HepG2 (cell line): Measurements from ENCODE around the gene GDPGP1. TPM values are rescaled to one million over a fixed set of nuclear protein-coding genes. Genes with fewer than 3 reads are reported as not detected.

Experiments
- ATAC-seq: fragments of 200-7000 bp; cut with Tn5 transposase; 3 replicates; pipeline ENCODE4 v1.9.1; 2020; ENCODE audit warnings: mild to moderate bottlenecking, moderate library complexity
- BruUV-seq: library from RNA; stranded (reverse); fragments of 400-500 nt; replicated peaks from 2 replicates; lab custom pipeline; 2021; lab: Mats Ljungman, UMichigan
- CTCF ChIA-PET: fragments of 300-600 bp; formaldehyde crosslinking; extraction: SDS; loops from one replicate; lab custom pipeline; 2021; ENCODE audit warnings: low total read pairs, inconsistent platforms, low intra/inter-chr PET ratio; lab: Yijun Ruan, JAX
- POLR2A ChIA-PET: fragments of 350-600 bp; sonication (Branson Sonifier 250); formaldehyde crosslinking; loops from one replicate; lab custom pipeline; 2020; ENCODE audit warnings: antibody characterized with exemption, inconsistent platforms; lab: Yijun Ruan, JAX
- DNase-seq: peaks from one replicate; pipeline ENCODE4 v3.0.0-alpha.2; 2015; ENCODE audit warnings: low spot score
- FAIRE-seq: peaks from 3 replicates; lab custom pipeline; 2011; peaks lifted over from hg19 to GRCh38; lab: Jason Lieb, UNC
- H2AFZ ChIP-seq: one replicate; pipeline ENCODE4 v1.6.1; 2011; ENCODE audit warnings: low read length, inconsistent platforms
- H3K27ac ChIP-seq: fragments of 300-600 bp; 3 replicates; pipeline ENCODE4 v1.8.0; 2011; ENCODE audit warnings: mixed run types, mild to moderate bottlenecking, mixed read lengths, low read length, inconsistent platforms; ENCODE audit not compliant: insufficient read depth; ENCODE audit errors: extremely low read length
- H3K27me3 ChIP-seq, 2 experiments: fragments of 200-600 bp in 1 of 2; 2 replicates in 1 of 2; 3 replicates in 1 of 2; pipeline versions ENCODE4 v1.6.0 to v1.8.0; 2011; ENCODE audit warnings: low read length in 2 of 2, mild to moderate bottlenecking in 2 of 2, moderate library complexity in 2 of 2, inconsistent platforms in 1 of 2; ENCODE audit not compliant: insufficient read depth in 2 of 2, control insufficient read depth in 1 of 2
- H3K36me3 ChIP-seq, 2 experiments: fragments of 200-600 bp in 1 of 2; replicated peaks in 1 of 2; 2 replicates in 1 of 2; 3 replicates in 1 of 2; pipeline versions ENCODE4 v1.5.1 to v1.8.0; 2011; ENCODE audit warnings: low read length in 2 of 2, inconsistent platforms in 1 of 2; ENCODE audit not compliant: insufficient read depth in 2 of 2, control insufficient read depth in 1 of 2
- H3K4me1 ChIP-seq: 2 replicates; pipeline ENCODE4 v1.5.1; 2012; ENCODE audit warnings: low read length, inconsistent platforms; ENCODE audit not compliant: insufficient read depth
- H3K4me2 ChIP-seq: 2 replicates; pipeline ENCODE4 v1.6.0; 2011; ENCODE audit warnings: low read depth, low read length, inconsistent platforms
- H3K4me3 ChIP-seq, 3 experiments: fragments of 200-600 bp in 1 of 3; sonication (generic), shearing (Covaris generic) in 1 of 3; replicated peaks in 1 of 3; 2 replicates each; pipeline ENCODE4 v1.5.1; 2011 to 2016; ENCODE audit warnings: low read length in 3 of 3, inconsistent platforms in 2 of 3, low read depth in 2 of 3, mild to moderate bottlenecking in 2 of 3, control low read depth in 1 of 3, mixed read lengths in 1 of 3; ENCODE audit not compliant: insufficient read depth in 1 of 3
- H3K79me2 ChIP-seq: one replicate; pipeline ENCODE4 v1.6.1; 2011; ENCODE audit warnings: low read length, inconsistent platforms; ENCODE audit not compliant: insufficient read depth
- H3K9ac ChIP-seq: 2 replicates; pipeline ENCODE4 v1.6.0; 2011; ENCODE audit warnings: mild to moderate bottlenecking, low read depth, low read length, inconsistent platforms; ENCODE audit not compliant: insufficient read depth
- H3K9me3 ChIP-seq: 2 replicates; pipeline ENCODE4 v1.5.1; 2012; ENCODE audit warnings: mild to moderate bottlenecking, low read length
- H4K20me1 ChIP-seq: 2 replicates; pipeline ENCODE4 v1.6.0; 2011; ENCODE audit warnings: inconsistent platforms, mild to moderate bottlenecking, low read length, moderate library complexity; ENCODE audit not compliant: insufficient read depth
- HHEX ChIP-seq: IDR thresholded peaks from 2 replicates; pipeline ENCODE4 v1.6.1; 2016; ENCODE audit warnings: control low read depth
- KAT7 ChIP-seq: IDR thresholded peaks from 2 replicates; pipeline ENCODE4 v1.6.1; 2018; ENCODE audit warnings: borderline replicate concordance, missing compliant biosample characterization
- SALL1 ChIP-seq: sonication (generic); formaldehyde crosslinking; IDR thresholded peaks from 2 replicates; pipeline ENCODE4 v1.8.0; 2022; ENCODE audit warnings: mild to moderate bottlenecking, missing genetic modification reagents
- SSRP1 ChIP-seq: IDR thresholded peaks from 2 replicates; pipeline ENCODE4 v1.6.1; 2016; ENCODE audit warnings: control low read depth
- TEAD3 ChIP-seq: optimal IDR thresholded peaks from 2 replicates; pipeline ENCODE3; 2016; ENCODE audit warnings: borderline replicate concordance
- ZBTB1 ChIP-seq: sonication (generic); formaldehyde crosslinking; IDR thresholded peaks from 2 replicates; pipeline ENCODE4 v1.4.0; 2020; ENCODE audit warnings: missing genetic modification reagents, borderline replicate concordance
- ZSCAN9 ChIP-seq: IDR thresholded peaks from 2 replicates; pipeline ENCODE4 v1.6.1; 2016; ENCODE audit warnings: borderline replicate concordance
- WGBS: methylation state at CpG from one replicate; pipeline ENCODE4 v1.1.6; 2017; ENCODE audit warnings: low lambda C conversion rate; 5-methylcytosine and 5-hydroxymethylcytosine counted together
- in situ Hi-C: cut with HindIII; loops from 2 replicates; pipeline ENCODE4 v1.10.0; 2017; ENCODE audit warnings: low pct_unique_long_range_greater_than_20kb; ENCODE audit not compliant: extremely low pct_ligation_motif_present
- intact Hi-C: fragments of 100-400 bp; cut with micrococcal nuclease; formaldehyde crosslinking; loops from one replicate; pipeline ENCODE4 v1.10.0; 2022; ENCODE audit not compliant: unreplicated experiment
- polyA plus RNA-seq, 8 experiments: library from polyadenylated mRNA; depleted of rRNA in 3 of 8; stranded (reverse) in 7 of 8; unstranded in 1 of 8; fragments of >200 nt; fragmentation: Illumina TruSeq in 4 of 8; extraction: Trizol in 4 of 8; gene quantifications; 2 replicates each; pipeline versions ENCODE4 v1.2.1 to v1.2.3, GENCODE V29; 2011 to 2016; ENCODE audit warnings: low read depth in 4 of 8, missing spikeins in 1 of 8, mixed read lengths in 1 of 8; ENCODE audit not compliant: insufficient read depth in 1 of 8
- total RNA-seq, 5 experiments: library from RNA; depleted of rRNA; stranded (reverse); fragments of >200 nt; fragmentation: Illumina TruSeq; extraction: Trizol; gene quantifications; 2 replicates each; pipeline ENCODE4 v1.2.3, GENCODE V29; 2016; ENCODE audit warnings: low read depth in 1 of 5
- TF ChIP-seq, protein P1 (sequence below): IDR thresholded peaks from 2 replicates; pipeline ENCODE4 v1.6.1; 2018; ENCODE audit warnings: missing genetic modification reagents, mild to moderate bottlenecking, missing compliant biosample characterization
- TF ChIP-seq, protein P2 (sequence below): sonication (generic); formaldehyde crosslinking; conservative IDR thresholded peaks from 2 replicates; pipeline ENCODE4 v1.4.0; 2020; ENCODE audit warnings: mild to moderate bottlenecking, missing genetic modification reagents, moderate library complexity

The GDPGP1 gene
- total and polyA plus RNA-seq, 2 of the 13 experiments (the other 11 are each of a cell fraction or from before 2014, with no cell fraction given) = 1.5 to 4.3 TPM

DNA sequence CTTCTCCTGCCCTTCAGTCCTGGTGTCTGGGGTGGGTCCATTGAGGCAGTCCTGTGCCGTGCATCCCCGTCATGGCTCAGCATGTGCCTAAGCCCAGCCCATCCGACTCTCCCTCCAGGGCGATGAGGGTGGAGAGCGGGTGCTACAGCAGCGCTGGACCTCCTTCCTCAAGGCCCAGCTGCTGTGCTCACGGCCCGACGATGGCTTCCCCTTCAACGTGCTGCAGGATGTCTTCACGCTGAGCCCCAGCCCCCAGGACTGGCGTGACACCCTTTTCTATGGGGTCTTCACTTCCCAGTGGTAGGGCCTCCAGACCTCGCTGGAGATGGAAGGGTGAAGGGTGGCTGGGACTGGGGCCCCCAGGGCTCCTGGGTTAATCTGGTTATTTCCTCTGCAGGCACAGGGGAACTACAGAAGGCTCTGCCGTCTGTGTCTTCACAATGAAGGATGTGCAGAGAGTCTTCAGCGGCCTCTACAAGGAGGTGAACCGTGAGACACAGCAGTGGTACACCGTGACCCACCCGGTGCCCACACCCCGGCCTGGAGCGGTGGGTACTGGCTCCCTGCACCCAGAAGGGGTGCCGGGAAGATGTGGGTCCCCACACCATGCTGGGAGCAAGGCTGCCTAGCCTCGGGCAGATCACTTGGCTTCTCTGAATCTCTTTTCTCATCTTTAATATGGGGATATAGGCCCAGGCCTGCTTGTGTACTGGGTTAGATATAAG is 10.4 kb upstream of the GDPGP1 start:
- TF ChIP-seq, protein P1, sequence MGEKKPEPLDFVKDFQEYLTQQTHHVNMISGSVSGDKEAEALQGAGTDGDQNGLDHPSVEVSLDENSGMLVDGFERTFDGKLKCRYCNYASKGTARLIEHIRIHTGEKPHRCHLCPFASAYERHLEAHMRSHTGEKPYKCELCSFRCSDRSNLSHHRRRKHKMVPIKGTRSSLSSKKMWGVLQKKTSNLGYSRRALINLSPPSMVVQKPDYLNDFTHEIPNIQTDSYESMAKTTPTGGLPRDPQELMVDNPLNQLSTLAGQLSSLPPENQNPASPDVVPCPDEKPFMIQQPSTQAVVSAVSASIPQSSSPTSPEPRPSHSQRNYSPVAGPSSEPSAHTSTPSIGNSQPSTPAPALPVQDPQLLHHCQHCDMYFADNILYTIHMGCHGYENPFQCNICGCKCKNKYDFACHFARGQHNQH (CRISPR knock-in tag) = no peak
- TF ChIP-seq, protein P2, sequence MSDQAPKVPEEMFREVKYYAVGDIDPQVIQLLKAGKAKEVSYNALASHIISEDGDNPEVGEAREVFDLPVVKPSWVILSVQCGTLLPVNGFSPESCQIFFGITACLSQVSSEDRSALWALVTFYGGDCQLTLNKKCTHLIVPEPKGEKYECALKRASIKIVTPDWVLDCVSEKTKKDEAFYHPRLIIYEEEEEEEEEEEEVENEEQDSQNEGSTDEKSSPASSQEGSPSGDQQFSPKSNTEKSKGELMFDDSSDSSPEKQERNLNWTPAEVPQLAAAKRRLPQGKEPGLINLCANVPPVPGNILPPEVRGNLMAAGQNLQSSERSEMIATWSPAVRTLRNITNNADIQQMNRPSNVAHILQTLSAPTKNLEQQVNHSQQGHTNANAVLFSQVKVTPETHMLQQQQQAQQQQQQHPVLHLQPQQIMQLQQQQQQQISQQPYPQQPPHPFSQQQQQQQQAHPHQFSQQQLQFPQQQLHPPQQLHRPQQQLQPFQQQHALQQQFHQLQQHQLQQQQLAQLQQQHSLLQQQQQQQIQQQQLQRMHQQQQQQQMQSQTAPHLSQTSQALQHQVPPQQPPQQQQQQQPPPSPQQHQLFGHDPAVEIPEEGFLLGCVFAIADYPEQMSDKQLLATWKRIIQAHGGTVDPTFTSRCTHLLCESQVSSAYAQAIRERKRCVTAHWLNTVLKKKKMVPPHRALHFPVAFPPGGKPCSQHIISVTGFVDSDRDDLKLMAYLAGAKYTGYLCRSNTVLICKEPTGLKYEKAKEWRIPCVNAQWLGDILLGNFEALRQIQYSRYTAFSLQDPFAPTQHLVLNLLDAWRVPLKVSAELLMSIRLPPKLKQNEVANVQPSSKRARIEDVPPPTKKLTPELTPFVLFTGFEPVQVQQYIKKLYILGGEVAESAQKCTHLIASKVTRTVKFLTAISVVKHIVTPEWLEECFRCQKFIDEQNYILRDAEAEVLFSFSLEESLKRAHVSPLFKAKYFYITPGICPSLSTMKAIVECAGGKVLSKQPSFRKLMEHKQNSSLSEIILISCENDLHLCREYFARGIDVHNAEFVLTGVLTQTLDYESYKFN = no peak
- TF ChIP-seq ZBTB1 (CRISPR knock-in tag) (no peak), KAT7 (no peak), HHEX (CRISPR knock-in tag) (no peak), ZSCAN9 (no peak), TEAD3 (CRISPR knock-in tag) (no peak), SSRP1 (CRISPR knock-in tag) (no peak), SALL1 (no peak)
- POLR2A ChIA-PET = no interaction called here
- Histone ChIP-seq H3K4me3 (no peak overlapping the region), H3K9me3 (no peaks in the 10 kb centered on the region), H3K4me1 (no peaks in the 10 kb centered on the region), H3K79me2 (no peaks in the 10 kb centered on the region), H3K27me3 (no peaks in the 10 kb centered on the region), H2AFZ (no peak overlapping the region), H4K20me1 (no peaks in the 10 kb centered on the region), H3K4me2 (no peak overlapping the region), H3K27ac (no peak overlapping the region), H3K9ac (no peak overlapping the region), H3K36me3 (peaks cover 15 to 36% of the 10 kb centered on the region in 2 experiments)
- FAIRE-seq (no peak), ATAC-seq (no peak), DNase-seq (no peak)
- in situ Hi-C loops (no loop called here), intact Hi-C loops (no loop called here)
- no TSS peak for BruUV-seq
- WGBS = 100% methylated on average over 3 of the region's 22 CpGs
- CTCF ChIA-PET = no interaction called here
